ENCODE measurements around the gene NRCAM.

DNA sequence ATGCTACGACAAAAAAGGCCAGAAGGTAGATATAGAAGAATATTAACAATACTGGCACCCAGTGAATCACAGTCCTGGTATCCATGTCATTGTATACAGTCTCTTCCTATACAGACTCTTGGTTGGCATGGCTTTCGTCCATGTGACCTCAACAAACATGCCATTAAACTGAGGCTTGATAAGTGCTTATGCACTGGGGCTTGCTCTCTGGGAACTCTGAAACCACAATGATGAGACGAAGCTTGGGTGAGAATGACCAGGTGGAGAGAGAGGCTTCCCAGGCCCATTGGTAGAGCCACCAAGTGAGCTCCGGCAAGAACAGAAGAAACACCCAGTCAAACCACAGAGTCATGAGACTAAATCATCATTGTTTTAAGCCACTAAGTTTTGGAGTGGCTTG, 36.5 kb upstream of the NRCAM start:
- TF ChIP-seq, protein P1, sequence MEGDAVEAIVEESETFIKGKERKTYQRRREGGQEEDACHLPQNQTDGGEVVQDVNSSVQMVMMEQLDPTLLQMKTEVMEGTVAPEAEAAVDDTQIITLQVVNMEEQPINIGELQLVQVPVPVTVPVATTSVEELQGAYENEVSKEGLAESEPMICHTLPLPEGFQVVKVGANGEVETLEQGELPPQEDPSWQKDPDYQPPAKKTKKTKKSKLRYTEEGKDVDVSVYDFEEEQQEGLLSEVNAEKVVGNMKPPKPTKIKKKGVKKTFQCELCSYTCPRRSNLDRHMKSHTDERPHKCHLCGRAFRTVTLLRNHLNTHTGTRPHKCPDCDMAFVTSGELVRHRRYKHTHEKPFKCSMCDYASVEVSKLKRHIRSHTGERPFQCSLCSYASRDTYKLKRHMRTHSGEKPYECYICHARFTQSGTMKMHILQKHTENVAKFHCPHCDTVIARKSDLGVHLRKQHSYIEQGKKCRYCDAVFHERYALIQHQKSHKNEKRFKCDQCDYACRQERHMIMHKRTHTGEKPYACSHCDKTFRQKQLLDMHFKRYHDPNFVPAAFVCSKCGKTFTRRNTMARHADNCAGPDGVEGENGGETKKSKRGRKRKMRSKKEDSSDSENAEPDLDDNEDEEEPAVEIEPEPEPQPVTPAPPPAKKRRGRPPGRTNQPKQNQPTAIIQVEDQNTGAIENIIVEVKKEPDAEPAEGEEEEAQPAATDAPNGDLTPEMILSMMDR (IDR thresholded peaks at IDR 0.05), result no peak
- no peak for TF ChIP-seq POLR2A (IDR thresholded peaks at IDR 0.05)
